PC-3 (cell line): ENCODE measurements around the gene ATP2B3. TPM values are rescaled to one million over a fixed set of nuclear protein-coding genes. Genes with fewer than 3 reads are reported as not detected.

Experiments
- ATAC-seq: fragments of 200-7000 bp; cut with Tn5 transposase; 2 replicates; pipeline ENCODE4 v1.9.1; 2020; ENCODE audit warnings: mild to moderate bottlenecking, moderate library complexity
- BruUV-seq: library from RNA; stranded (reverse); fragments of 400-500 nt; replicated peaks from 2 replicates; lab custom pipeline; 2021; lab: Mats Ljungman, UMichigan
- CTCF ChIA-PET: fragments of 300-600 bp; sonication (Branson Sonifier 250); formaldehyde crosslinking; loops from one replicate; lab custom pipeline; 2022; ENCODE audit warnings: antibody characterized with exemption; lab: Charles Lee
- POLR2A ChIA-PET: fragments of 300-600 bp; sonication (Branson Sonifier 250); formaldehyde crosslinking; loops from one replicate; lab custom pipeline; 2022; ENCODE audit warnings: antibody characterized with exemption; ENCODE audit not compliant: unreplicated experiment; lab: Charles Lee
- DNase-seq: peaks from one replicate; pipeline ENCODE4 v3.0.0-alpha.2; 2015
- H2AFZ ChIP-seq: fragments of 300-600 bp; sonication (generic); 2 replicates; pipeline ENCODE4 v1.6.0; 2016; ENCODE audit warnings: antibody characterized with exemption, low read length
- H3F3A ChIP-seq: fragments of 300-600 bp; sonication (generic); one replicate; pipeline ENCODE4 v1.6.0; 2017; ENCODE audit warnings: antibody characterized with exemption, low read length, control low read depth, mild to moderate bottlenecking; ENCODE audit not compliant: unreplicated experiment
- H3K27ac ChIP-seq: fragments of 300-600 bp; sonication (generic); 2 replicates; pipeline ENCODE4 v1.5.1; 2016; ENCODE audit warnings: mild to moderate bottlenecking, low read length
- H3K27me3 ChIP-seq: fragments of 300-600 bp; sonication (generic); 2 replicates; pipeline ENCODE4 v1.6.1; 2016; ENCODE audit warnings: low read length, mixed read lengths
- H3K36me3 ChIP-seq: fragments of 300-600 bp; sonication (generic); 2 replicates; pipeline ENCODE4 v1.6.1; 2016; ENCODE audit warnings: low read depth, mixed run types, low read length, mixed read lengths
- H3K4me1 ChIP-seq: fragments of 300-600 bp; sonication (generic); 2 replicates; pipeline ENCODE4 v1.5.1; 2016; ENCODE audit warnings: low read length; ENCODE audit not compliant: insufficient read depth
- H3K4me2 ChIP-seq: fragments of 300-600 bp; sonication (generic); 2 replicates; pipeline ENCODE4 v1.6.0; 2016; ENCODE audit warnings: low read length
- H3K4me3 ChIP-seq: fragments of 300-600 bp; sonication (generic); 2 replicates; pipeline ENCODE4 v1.5.1; 2016; ENCODE audit warnings: mild to moderate bottlenecking, low read length, mixed read lengths
- H3K79me2 ChIP-seq: fragments of 300-600 bp; sonication (generic); 2 replicates; pipeline ENCODE4 v1.6.1; 2017; ENCODE audit warnings: low read length, mixed read lengths
- H3K9ac ChIP-seq: fragments of 300-600 bp; sonication (generic); 2 replicates; pipeline ENCODE4 v1.6.0; 2016; ENCODE audit warnings: mild to moderate bottlenecking, low read length
- H3K9me2 ChIP-seq: fragments of 300-600 bp; sonication (generic); replicated peaks from 2 replicates; pipeline ENCODE4 v1.6.1; 2016; ENCODE audit warnings: mixed run types, low read length, mixed read lengths
- H3K9me3 ChIP-seq: fragments of 300-600 bp; sonication (generic); 2 replicates; pipeline ENCODE4 v1.6.1; 2016; ENCODE audit warnings: low read length, mixed read lengths
- H4K20me1 ChIP-seq: fragments of 300-600 bp; sonication (generic); 2 replicates; pipeline ENCODE4 v1.6.1; 2016; ENCODE audit warnings: low read length, mixed read lengths
- EZH2 ChIP-seq: fragments of 300-600 bp; sonication (generic); IDR thresholded peaks from one replicate; pipeline ENCODE4 v1.6.1; 2017; ENCODE audit warnings: antibody characterized with exemption, mild to moderate bottlenecking, low read length; ENCODE audit not compliant: unreplicated experiment
- EZH2phosphoT487 ChIP-seq: fragments of 300-600 bp; sonication (generic); IDR thresholded peaks from 2 replicates; pipeline ENCODE4 v1.6.1; 2018; ENCODE audit warnings: mild to moderate bottlenecking, antibody characterized with exemption, low read length, borderline replicate concordance
- intact Hi-C: fragments of 100-400 bp; cut with micrococcal nuclease; formaldehyde crosslinking; loops from 2 replicates; pipeline ENCODE4 v1.9.0; 2023
- total RNA-seq: library from RNA; depleted of rRNA; stranded (reverse); fragments of >200 nt; gene quantifications from 2 replicates; pipeline ENCODE4 v1.2.3, GENCODE V29; 2014
- TF ChIP-seq, protein P1 (sequence below): fragments of 300-600 bp; sonication (generic); conservative IDR thresholded peaks from 2 replicates; pipeline ENCODE4 v1.5.1; 2017; ENCODE audit warnings: antibody characterized with exemption, low read depth, mild to moderate bottlenecking, low read length

ATP2B3 gene
- total RNA-seq, 1 experiment from 2014 or later: not detected

DNA sequence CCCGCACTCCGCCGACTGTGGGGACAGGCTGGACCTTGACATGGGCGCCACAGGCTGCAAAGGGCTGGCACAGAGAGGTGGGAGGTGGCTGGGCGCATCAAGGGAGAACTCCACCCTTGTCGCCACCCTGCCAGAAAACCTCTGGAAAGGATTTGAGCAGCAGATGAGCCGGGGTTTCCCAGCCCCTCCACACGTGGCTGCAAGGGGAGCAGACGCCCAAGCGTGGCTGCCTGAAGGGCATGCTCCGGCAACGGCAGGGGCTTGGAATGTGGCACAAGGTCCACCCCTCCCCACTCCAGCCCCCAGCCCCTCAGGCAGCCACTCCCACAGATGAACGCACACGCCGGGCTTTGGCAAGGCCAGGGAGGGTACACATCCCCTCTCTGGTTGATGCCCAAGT lies 18.1 kb upstream of the ATP2B3 start:
- H3K36me3 ChIP-seq: no peaks in the 10 kb centered on the region
- DNase-seq: no peak
- no peak overlapping the region for H3K27ac ChIP-seq
- no peaks in the 10 kb centered on the region for H4K20me1 ChIP-seq
- H3K9me3 ChIP-seq: no peaks in the 10 kb centered on the region
- H3K4me1 ChIP-seq: no peaks in the 10 kb centered on the region
- H3K9me2 ChIP-seq: no peaks in the 10 kb centered on the region
- H3K4me3 ChIP-seq: no peak overlapping the region
- ChIA-PET POLR2A (no interaction called here), CTCF (no interaction called here)
- no peak overlapping the region for H3K4me2 ChIP-seq
- H2AFZ ChIP-seq: no peak overlapping the region
- ATAC-seq: no peak
- BruUV-seq: no TSS peak
- H3F3A ChIP-seq: no peaks in the 10 kb centered on the region
- intact Hi-C loops: no loop called here
- H3K9ac ChIP-seq: no peak overlapping the region
- peaks cover 14% of the 10 kb centered on the region for H3K27me3 ChIP-seq
- no peak for TF ChIP-seq EZH2phosphoT487
- no peak for TF ChIP-seq EZH2
- TF ChIP-seq, protein P1, sequence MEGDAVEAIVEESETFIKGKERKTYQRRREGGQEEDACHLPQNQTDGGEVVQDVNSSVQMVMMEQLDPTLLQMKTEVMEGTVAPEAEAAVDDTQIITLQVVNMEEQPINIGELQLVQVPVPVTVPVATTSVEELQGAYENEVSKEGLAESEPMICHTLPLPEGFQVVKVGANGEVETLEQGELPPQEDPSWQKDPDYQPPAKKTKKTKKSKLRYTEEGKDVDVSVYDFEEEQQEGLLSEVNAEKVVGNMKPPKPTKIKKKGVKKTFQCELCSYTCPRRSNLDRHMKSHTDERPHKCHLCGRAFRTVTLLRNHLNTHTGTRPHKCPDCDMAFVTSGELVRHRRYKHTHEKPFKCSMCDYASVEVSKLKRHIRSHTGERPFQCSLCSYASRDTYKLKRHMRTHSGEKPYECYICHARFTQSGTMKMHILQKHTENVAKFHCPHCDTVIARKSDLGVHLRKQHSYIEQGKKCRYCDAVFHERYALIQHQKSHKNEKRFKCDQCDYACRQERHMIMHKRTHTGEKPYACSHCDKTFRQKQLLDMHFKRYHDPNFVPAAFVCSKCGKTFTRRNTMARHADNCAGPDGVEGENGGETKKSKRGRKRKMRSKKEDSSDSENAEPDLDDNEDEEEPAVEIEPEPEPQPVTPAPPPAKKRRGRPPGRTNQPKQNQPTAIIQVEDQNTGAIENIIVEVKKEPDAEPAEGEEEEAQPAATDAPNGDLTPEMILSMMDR: no peak
- no peaks in the 10 kb centered on the region for H3K79me2 ChIP-seq

DNA sequence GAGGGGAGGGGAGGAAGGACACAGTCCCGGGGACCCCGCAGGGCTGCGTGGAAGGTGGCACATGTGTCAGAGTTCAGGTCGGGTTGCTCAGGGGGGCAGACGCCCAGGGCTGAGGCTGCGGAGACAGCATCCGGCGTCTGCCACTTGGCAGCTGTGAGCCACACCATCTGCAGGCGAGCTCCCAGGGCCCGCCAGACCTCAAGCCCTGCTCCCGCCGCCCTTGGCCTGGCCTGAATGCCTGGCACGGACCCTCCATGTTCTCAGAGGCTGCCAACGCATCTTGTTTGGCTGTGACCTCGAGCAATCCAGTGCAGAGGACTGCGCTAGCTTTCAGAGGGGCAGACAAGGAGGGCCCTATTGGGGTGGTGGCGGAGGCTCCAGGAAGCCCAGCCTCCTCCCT lies 17.6 kb upstream of the ATP2B3 start:
- no peak for TF ChIP-seq EZH2
- TF ChIP-seq, protein P1: no peak
- no peak for TF ChIP-seq EZH2phosphoT487
- ATAC-seq (no peak), DNase-seq (no peak)
- Histone ChIP-seq H3K4me1 (no peaks in the 10 kb centered on the region), H3K4me2 (no peak overlapping the region), H2AFZ (no peak overlapping the region), H3K9ac (no peak overlapping the region), H4K20me1 (no peaks in the 10 kb centered on the region), H3K4me3 (no peak overlapping the region), H3K27me3 (peaks cover 14% of the 10 kb centered on the region), H3K9me2 (no peaks in the 10 kb centered on the region), H3K36me3 (no peaks in the 10 kb centered on the region), H3K79me2 (no peaks in the 10 kb centered on the region), H3K27ac (no peak overlapping the region), H3K9me3 (no peaks in the 10 kb centered on the region), H3F3A (no peaks in the 10 kb centered on the region)
- ChIA-PET POLR2A (no interaction called here), CTCF (no interaction called here)
- intact Hi-C loops: no loop called here
- no TSS peak for BruUV-seq

DNA sequence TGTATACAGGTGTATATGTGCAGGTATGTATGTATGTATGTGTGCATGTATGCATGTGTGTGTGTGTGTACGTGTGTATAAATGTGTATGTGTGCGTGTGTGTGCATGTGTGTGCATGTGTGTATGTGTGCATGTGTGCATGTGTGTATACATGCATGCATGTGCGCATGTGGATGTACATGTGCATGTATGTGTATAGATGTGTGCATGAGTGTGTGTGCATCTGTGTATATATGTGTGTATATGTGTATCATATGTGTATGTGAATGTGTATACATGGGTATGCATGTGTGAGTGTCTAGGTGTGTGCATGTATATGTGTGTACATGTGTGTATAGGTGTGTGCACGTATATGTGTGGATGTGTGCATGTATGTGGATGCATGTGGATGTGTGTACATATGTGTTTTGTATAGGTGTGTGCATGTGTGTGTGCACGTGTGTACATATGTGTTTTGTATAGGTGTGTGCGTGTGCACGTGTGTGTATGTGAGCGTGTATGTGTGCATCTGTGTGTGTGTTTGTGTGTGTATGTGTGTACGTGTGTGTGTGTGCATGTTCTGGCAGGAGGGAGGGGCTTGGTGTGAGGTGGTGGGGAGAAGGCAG lies 16.7 kb upstream of the ATP2B3 start:
- Histone ChIP-seq H4K20me1 (no peaks in the 10 kb centered on the region), H3K9ac (no peak overlapping the region), H3K27me3 (peaks cover 5% of the 10 kb centered on the region; the same call in 1 of the 2 replicates), H3F3A (no peaks in the 10 kb centered on the region), H3K4me2 (no peak overlapping the region), H3K79me2 (no peaks in the 10 kb centered on the region), H3K4me3 (no peak overlapping the region), H3K9me2 (no peaks in the 10 kb centered on the region), H3K27ac (no peak overlapping the region), H3K36me3 (no peaks in the 10 kb centered on the region), H2AFZ (no peak overlapping the region), H3K4me1 (no peaks in the 10 kb centered on the region), H3K9me3 (no peaks in the 10 kb centered on the region)
- TF ChIP-seq EZH2: no peak
- TF ChIP-seq, protein P1: no peak
- no peak for TF ChIP-seq EZH2phosphoT487
- intact Hi-C loops: no loop called here
- BruUV-seq: no TSS peak
- POLR2A ChIA-PET: no interaction called here
- DNase-seq (no peak), ATAC-seq (no peak)
- CTCF ChIA-PET: no interaction called here
